ENCODE measurements around the gene RRP7A.
"Not testable (repeated sequence)": the region's sequence is repeated elsewhere in the genome, so short reads cannot be mapped to it uniquely, and the experiment has no call there.

The RRP7A gene

GRCh38 chr22:42548126-42548525 lies 28.5 kb upstream of the RRP7A start:
- peaks cover 20% of the 10 kb centered on the region for H3K4me1 Mint-ChIP-seq
- not testable (repeated sequence) for DNase-seq (ENCODE audit: low spot score in 2 of 2); H3K9me3 Mint-ChIP-seq; ATAC-seq; H3K27ac Mint-ChIP-seq; H3K36me3 Mint-ChIP-seq; H3K4me3 Mint-ChIP-seq

GRCh38 chr22:42547562-42547961 lies 28.0 kb upstream of the RRP7A start:
- no peak for ATAC-seq

GRCh38 chr22:42544686-42545085 lies 25.1 kb upstream of the RRP7A start:
- no peaks in the 10 kb centered on the region for H3K9me3 Mint-ChIP-seq
- H3K4me3 Mint-ChIP-seq: no peak overlapping the region
- ATAC-seq (no peak), DNase-seq (ENCODE audit: low spot score in 2 of 2) (no peak)
- H3K27ac Mint-ChIP-seq: no peak overlapping the region
- peaks cover 6% of the 10 kb centered on the region for H3K4me1 Mint-ChIP-seq
- H3K36me3 Mint-ChIP-seq: no peaks in the 10 kb centered on the region

More at GRCh38 chr22:42547562-42547961, 28.0 kb upstream of the RRP7A start:
- DNase-seq (ENCODE audit: low spot score in 2 of 2): no peak
- Mint-ChIP-seq H3K9me3 (no peaks in the 10 kb centered on the region), H3K4me3 (no peak overlapping the region), H3K27ac (no peak overlapping the region), H3K4me1 (peaks cover 20% of the 10 kb centered on the region), H3K36me3 (no peaks in the 10 kb centered on the region)

- peak; percentile 82 for ATAC-seq
- not testable (repeated sequence) for H3K27ac Mint-ChIP-seq; H3K9me3 Mint-ChIP-seq; DNase-seq (ENCODE audit: low spot score in 2 of 2); H3K36me3 Mint-ChIP-seq; H3K4me1 Mint-ChIP-seq; H3K4me3 Mint-ChIP-seq
These were observed 19.7 kb upstream of the RRP7A start for GRCh38 chr22:42539236-42539771.

GRCh38 chr22:42537199-42537831 lies 17.7 kb upstream of the RRP7A start:
- peaks cover 17% of the 10 kb centered on the region for H3K4me1 Mint-ChIP-seq
- H3K4me3 Mint-ChIP-seq; H3K9me3 Mint-ChIP-seq; H3K36me3 Mint-ChIP-seq; DNase-seq (ENCODE audit: low spot score in 2 of 2): not testable (repeated sequence)
- peak overlapping the region; percentile 14 for H3K27ac Mint-ChIP-seq
- ATAC-seq: peak; percentile 79

GRCh38 chr22:42536634-42537033 lies 17.0 kb upstream of the RRP7A start:
- H3K4me1 Mint-ChIP-seq: peaks cover 17% of the 10 kb centered on the region
- not testable (repeated sequence) for H3K36me3 Mint-ChIP-seq; ATAC-seq; H3K4me3 Mint-ChIP-seq; DNase-seq (ENCODE audit: low spot score in 2 of 2); H3K27ac Mint-ChIP-seq; H3K9me3 Mint-ChIP-seq

- H3K27ac Mint-ChIP-seq: no peak overlapping the region
These were observed 16.6 kb upstream of the RRP7A start for GRCh38 chr22:42536166-42536565.

GRCh38 chr22:42535082-42535731 lies 15.6 kb upstream of the RRP7A start:
- not testable (repeated sequence) for H3K36me3 Mint-ChIP-seq; H3K9me3 Mint-ChIP-seq; DNase-seq (ENCODE audit: low spot score in 2 of 2); H3K4me3 Mint-ChIP-seq; ATAC-seq; H3K27ac Mint-ChIP-seq
- H3K4me1 Mint-ChIP-seq: peaks cover 17% of the 10 kb centered on the region

More at GRCh38 chr22:42536166-42536565, 16.6 kb upstream of the RRP7A start:
- DNase-seq (ENCODE audit: low spot score in 2 of 2) (no peak), ATAC-seq (no peak)
- H3K4me3 Mint-ChIP-seq: no peak overlapping the region
- peaks cover 17% of the 10 kb centered on the region for H3K4me1 Mint-ChIP-seq
- no peaks in the 10 kb centered on the region for H3K9me3 Mint-ChIP-seq
- H3K36me3 Mint-ChIP-seq: no peaks in the 10 kb centered on the region

- H3K4me3 Mint-ChIP-seq: peak overlapping the region; percentile 67
- H3K36me3 Mint-ChIP-seq: no peaks in the 10 kb centered on the region
- DNase-seq (ENCODE audit: low spot score in 2 of 2): no peak
- ATAC-seq: no peak
- peak overlapping the region; percentile 81 for H3K27ac Mint-ChIP-seq
- H3K4me1 Mint-ChIP-seq: peaks cover 24% of the 10 kb centered on the region
- no peaks in the 10 kb centered on the region for H3K9me3 Mint-ChIP-seq
These were observed 14.0 kb upstream of the RRP7A start for GRCh38 chr22:42533638-42533977.

GRCh38 chr22:42531401-42532084 lies 11.9 kb upstream of the RRP7A start:
- H3K27ac Mint-ChIP-seq; DNase-seq (ENCODE audit: low spot score in 2 of 2); H3K36me3 Mint-ChIP-seq; ATAC-seq; H3K4me3 Mint-ChIP-seq; H3K9me3 Mint-ChIP-seq: not testable (repeated sequence)
- H3K4me1 Mint-ChIP-seq: peaks cover 19% of the 10 kb centered on the region

- not testable (repeated sequence) for H3K9me3 Mint-ChIP-seq; ATAC-seq; DNase-seq (ENCODE audit: low spot score in 2 of 2); H3K36me3 Mint-ChIP-seq; H3K4me3 Mint-ChIP-seq; H3K27ac Mint-ChIP-seq
- H3K4me1 Mint-ChIP-seq: peaks cover 19% of the 10 kb centered on the region
These were observed 9.8 kb upstream of the RRP7A start for GRCh38 chr22:42529435-42529834.

- H3K4me3 Mint-ChIP-seq: no peak overlapping the region
- no peaks in the 10 kb centered on the region for H3K36me3 Mint-ChIP-seq
- DNase-seq (ENCODE audit: low spot score in 2 of 2) (no peak), ATAC-seq (peak; percentile 66)
- H3K27ac Mint-ChIP-seq: no peak overlapping the region
- H3K9me3 Mint-ChIP-seq: no peaks in the 10 kb centered on the region
- peaks cover 15% of the 10 kb centered on the region for H3K4me1 Mint-ChIP-seq
These were observed 9.2 kb upstream of the RRP7A start for GRCh38 chr22:42528591-42529307.

- Mint-ChIP-seq H3K27ac (no peak overlapping the region), H3K4me1 (peaks cover 20% of the 10 kb centered on the region), H3K9me3 (no peaks in the 10 kb centered on the region), H3K36me3 (peaks cover 19% of the 10 kb centered on the region), H3K4me3 (no peak overlapping the region)
- ATAC-seq (no peak), DNase-seq (ENCODE audit: low spot score in 2 of 2) (no peak)
These were observed 3.0 kb upstream of the RRP7A start for GRCh38 chr22:42522546-42522945.

GRCh38 chr22:42521228-42521546 lies 1.6 kb upstream of the RRP7A start:
- Mint-ChIP-seq H3K27ac (peak overlapping the region; percentile 16), H3K4me1 (peaks cover 20% of the 10 kb centered on the region), H3K4me3 (no peak overlapping the region)

More at GRCh38 chr22:42521228-42521546, 1.6 kb upstream of the RRP7A start:
- ATAC-seq (no peak), DNase-seq (ENCODE audit: low spot score in 2 of 2) (no peak)
- no peaks in the 10 kb centered on the region for H3K9me3 Mint-ChIP-seq
- peaks cover 32% of the 10 kb centered on the region for H3K36me3 Mint-ChIP-seq

Data from stimulated activated effector memory CD8-positive, alpha-beta T cell treated with anti-CD3 and anti-CD28 coated beads, Interleukin-12 subunit alpha, Interleukin-12 subunit beta, amount 100 ng/mL, for 72 hours (primary cell).